ENCODE measurements around the gene ACTR6. TPM values are rescaled to one million over a fixed set of nuclear protein-coding genes. Genes with fewer than 3 reads are reported as not detected.
"Not testable (repeated sequence)": the region's sequence is repeated elsewhere in the genome, so short reads cannot be mapped to it uniquely, and the experiment has no call there.

The ACTR6 gene
- total RNA-seq, 1 donor: 19.2 TPM

- H2AFZ ChIP-seq (ENCODE audit: low read length): no peak overlapping the region
- H3K27ac ChIP-seq (ENCODE audit: low read depth, low read length): no peak overlapping the region
- no peaks in the 10 kb centered on the region for H3K27me3 ChIP-seq (ENCODE audit: insufficient read depth, low read length)
- DNase-seq (ENCODE audit: insufficient read length, low spot score, missing footprints): no peak
- H3K4me2 ChIP-seq (ENCODE audit: insufficient read depth, low read length): no peak overlapping the region
- no peaks in the 10 kb centered on the region for H3K9me3 ChIP-seq (ENCODE audit: low read depth, low read length)
- H3K36me3 ChIP-seq (ENCODE audit: insufficient read depth, low read length): no peaks in the 10 kb centered on the region
- no peak for TF ChIP-seq CTCF (IDR thresholded peaks at IDR 0.05; ENCODE audit: extremely low read depth, low read depth, low read length)
- no peaks in the 10 kb centered on the region for H3K79me2 ChIP-seq (ENCODE audit: insufficient read depth, low read length)
- H3K4me3 ChIP-seq (ENCODE audit: insufficient read depth, low read length): no peak overlapping the region
- no peaks in the 10 kb centered on the region for H4K20me1 ChIP-seq (ENCODE audit: insufficient read depth, low read length)
- H3K4me1 ChIP-seq (ENCODE audit: insufficient read depth, low read length): no peaks in the 10 kb centered on the region
These were observed 27.5 kb upstream of the ACTR6 start for GRCh38 chr12:100173111-100173510.

- H3K27me3 ChIP-seq (ENCODE audit: insufficient read depth, low read length): no peaks in the 10 kb centered on the region
- H3K4me3 ChIP-seq (ENCODE audit: insufficient read depth, low read length): no peak overlapping the region
- H3K4me2 ChIP-seq (ENCODE audit: insufficient read depth, low read length): no peak overlapping the region
- H2AFZ ChIP-seq (ENCODE audit: low read length): no peak overlapping the region
- H3K36me3 ChIP-seq (ENCODE audit: insufficient read depth, low read length): no peaks in the 10 kb centered on the region
- no peaks in the 10 kb centered on the region for H3K4me1 ChIP-seq (ENCODE audit: insufficient read depth, low read length)
- H4K20me1 ChIP-seq (ENCODE audit: insufficient read depth, low read length): no peaks in the 10 kb centered on the region
- no peak for DNase-seq (ENCODE audit: insufficient read length, low spot score, missing footprints)
- TF ChIP-seq CTCF (IDR thresholded peaks at IDR 0.05; ENCODE audit: extremely low read depth, low read depth, low read length): no peak
- H3K9me3 ChIP-seq (ENCODE audit: low read depth, low read length): no peaks in the 10 kb centered on the region
- no peaks in the 10 kb centered on the region for H3K79me2 ChIP-seq (ENCODE audit: insufficient read depth, low read length)
- no peak overlapping the region for H3K27ac ChIP-seq (ENCODE audit: low read depth, low read length)
These were observed 26.1 kb upstream of the ACTR6 start for GRCh38 chr12:100174495-100174894.

- H3K4me3 ChIP-seq (ENCODE audit: insufficient read depth, low read length): not testable (repeated sequence)
These were observed 24.1 kb upstream of the ACTR6 start for GRCh38 chr12:100176493-100176892.

GRCh38 chr12:100179252-100179651, 21.4 kb upstream of the ACTR6 start:
- no peaks in the 10 kb centered on the region for H3K9me3 ChIP-seq (ENCODE audit: low read depth, low read length)
- no peaks in the 10 kb centered on the region for H4K20me1 ChIP-seq (ENCODE audit: insufficient read depth, low read length)
- no peaks in the 10 kb centered on the region for H3K36me3 ChIP-seq (ENCODE audit: insufficient read depth, low read length)
- no peak for TF ChIP-seq CTCF (IDR thresholded peaks at IDR 0.05; ENCODE audit: extremely low read depth, low read depth, low read length)
- DNase-seq (ENCODE audit: insufficient read length, low spot score, missing footprints): no peak
- no peaks in the 10 kb centered on the region for H3K27me3 ChIP-seq (ENCODE audit: insufficient read depth, low read length)
- no peaks in the 10 kb centered on the region for H3K79me2 ChIP-seq (ENCODE audit: insufficient read depth, low read length)
- H3K4me3 ChIP-seq (ENCODE audit: insufficient read depth, low read length): no peak overlapping the region
- H3K4me2 ChIP-seq (ENCODE audit: insufficient read depth, low read length): no peak overlapping the region
- H3K4me1 ChIP-seq (ENCODE audit: insufficient read depth, low read length): no peaks in the 10 kb centered on the region
- no peak overlapping the region for H2AFZ ChIP-seq (ENCODE audit: low read length)
- H3K27ac ChIP-seq (ENCODE audit: low read depth, low read length): no peak overlapping the region

More at GRCh38 chr12:100176493-100176892, 24.1 kb upstream of the ACTR6 start:
- not testable (repeated sequence) for H3K9me3 ChIP-seq (ENCODE audit: low read depth, low read length); H3K27ac ChIP-seq (ENCODE audit: low read depth, low read length); DNase-seq (ENCODE audit: insufficient read length, low spot score, missing footprints); H3K79me2 ChIP-seq (ENCODE audit: insufficient read depth, low read length); H4K20me1 ChIP-seq (ENCODE audit: insufficient read depth, low read length); H2AFZ ChIP-seq (ENCODE audit: low read length); H3K27me3 ChIP-seq (ENCODE audit: insufficient read depth, low read length); H3K36me3 ChIP-seq (ENCODE audit: insufficient read depth, low read length); H3K4me2 ChIP-seq (ENCODE audit: insufficient read depth, low read length); H3K4me1 ChIP-seq (ENCODE audit: insufficient read depth, low read length)
